ENCODE data around the gene TRMT10C. TPM values are rescaled to one million over a fixed set of nuclear protein-coding genes. Genes with fewer than 3 reads are reported as not detected.
"Not testable (repeated sequence)": the region's sequence is repeated elsewhere in the genome, so short reads cannot be mapped to it uniquely, and the experiment has no call there.

Gene TRMT10C
- total RNA-seq, 1 donor from 2014 or later: 14.7 TPM

DNA sequence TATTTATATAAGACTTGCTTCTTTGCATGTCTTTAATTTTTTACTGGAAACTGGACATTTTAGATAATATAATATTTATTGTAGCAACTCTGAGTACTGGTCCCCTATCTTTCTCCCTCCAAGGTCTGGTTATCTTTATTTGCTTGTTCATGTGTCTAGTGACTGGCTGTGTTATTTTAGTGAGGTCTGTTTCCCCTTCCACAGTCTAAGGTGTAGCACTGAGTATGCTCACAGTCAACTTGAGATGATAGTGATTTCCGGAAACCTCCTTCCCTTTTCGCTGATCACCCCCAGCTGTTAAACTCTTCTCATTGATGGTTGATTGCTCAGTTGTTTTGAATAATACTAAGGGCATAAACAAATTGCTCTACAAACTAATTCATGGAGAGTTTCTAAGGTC is 49.4 kb downstream of the TRMT10C start:
- no peak for DNase-seq (ENCODE audit: extremely low spot score in 2 of 2)
- no peak overlapping the region for H3K4me3 ChIP-seq
- H3K4me1 ChIP-seq: no peaks in the 10 kb centered on the region
- no peaks in the 10 kb centered on the region for H3K9me3 ChIP-seq
- H3K27ac ChIP-seq: no peak overlapping the region
- TF ChIP-seq POLR2A (IDR thresholded peaks at IDR 0.05) (no peak), CTCF (IDR thresholded peaks at IDR 0.05) (no peak), POLR2AphosphoS5 (IDR thresholded peaks at IDR 0.05; ENCODE audit: insufficient read depth in 1 of 2, low read depth in 1 of 2) (no peak)
- H3K36me3 ChIP-seq: no peaks in the 10 kb centered on the region
- intact Hi-C loops (cut with DNase I): no loop called here
- no peaks in the 10 kb centered on the region for H3K27me3 ChIP-seq

DNA sequence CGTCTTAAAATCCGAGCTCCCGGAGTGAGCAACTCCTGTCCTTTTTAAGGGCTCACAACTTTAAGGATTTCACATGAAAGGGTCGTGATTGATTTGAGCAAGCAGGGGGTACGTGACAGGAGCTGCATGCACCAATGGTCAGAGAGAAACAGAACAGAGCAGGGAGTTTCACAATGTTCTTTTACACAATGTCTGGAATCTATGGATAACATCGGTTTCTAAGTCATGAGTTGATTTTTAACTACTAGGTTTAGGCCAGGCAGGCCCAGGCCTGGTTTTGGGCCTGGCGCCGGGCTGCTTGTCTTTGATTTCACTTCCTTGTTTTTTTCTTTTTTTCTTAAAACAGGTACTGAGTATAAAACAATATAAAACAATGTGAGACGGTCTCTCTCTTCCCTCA is 51.3 kb downstream of the TRMT10C start:
- H3K27me3 ChIP-seq; DNase-seq (ENCODE audit: extremely low spot score in 2 of 2); H3K4me1 ChIP-seq; H3K4me3 ChIP-seq; H3K36me3 ChIP-seq; H3K27ac ChIP-seq; intact Hi-C loops (cut with DNase I); H3K9me3 ChIP-seq: not testable (repeated sequence)

GRCh38 chr3:101615525-101615924 is 53.9 kb downstream of the TRMT10C start:
- Histone ChIP-seq H3K27me3 (no peaks in the 10 kb centered on the region), H3K27ac (no peak overlapping the region), H3K36me3 (no peaks in the 10 kb centered on the region), H3K9me3 (no peaks in the 10 kb centered on the region), H3K4me3 (no peak overlapping the region), H3K4me1 (no peaks in the 10 kb centered on the region)
- intact Hi-C loops (cut with DNase I): no loop called here
- TF ChIP-seq POLR2AphosphoS5 (IDR thresholded peaks at IDR 0.05; ENCODE audit: insufficient read depth in 1 of 2, low read depth in 1 of 2) (no peak), CTCF (IDR thresholded peaks at IDR 0.05) (no peak), POLR2A (IDR thresholded peaks at IDR 0.05) (no peak)
- peak in 1 of 2 donors; percentile 2 for DNase-seq (ENCODE audit: extremely low spot score in 2 of 2)

Small RNA genes lying within 50 kb of the gene (small RNA-seq; reads per million reads assigned to genes)
- gene RNU6-1256P: not detected

Other genes with a start within 250 kb of the TRMT10C start
- 0.25 TPM for gene IMPG2, start 241.3 kb upstream of the TRMT10C start, total RNA-seq
- 17.9 TPM for gene SENP7, start 48.7 kb upstream of the TRMT10C start, total RNA-seq
- gene PCNP, start 12.3 kb downstream of the TRMT10C start, total RNA-seq: 96.3 TPM
- gene ZBTB11, start 115.3 kb downstream of the TRMT10C start, total RNA-seq: 27.5 TPM
- 1,243 TPM for gene RPL24, start 124.8 kb downstream of the TRMT10C start, total RNA-seq
- 11.0 TPM for gene CEP97, start 162.7 kb downstream of the TRMT10C start, total RNA-seq
- gene NXPE3, start 217.3 kb downstream of the TRMT10C start, total RNA-seq: 13.3 TPM

All from vagina (tissue), 2 donors.